GM18867 (cell line): ENCODE data around the gene ADARB2.

Experiments
- ATAC-seq: cut with Tn5 transposase; IDR thresholded peaks from one replicate; pipeline ENCODE4 v1.9.1; 2021; ENCODE audit warnings: mild to moderate bottlenecking, moderate library complexity; ENCODE audit not compliant: unreplicated experiment

ADARB2 gene

DNA sequence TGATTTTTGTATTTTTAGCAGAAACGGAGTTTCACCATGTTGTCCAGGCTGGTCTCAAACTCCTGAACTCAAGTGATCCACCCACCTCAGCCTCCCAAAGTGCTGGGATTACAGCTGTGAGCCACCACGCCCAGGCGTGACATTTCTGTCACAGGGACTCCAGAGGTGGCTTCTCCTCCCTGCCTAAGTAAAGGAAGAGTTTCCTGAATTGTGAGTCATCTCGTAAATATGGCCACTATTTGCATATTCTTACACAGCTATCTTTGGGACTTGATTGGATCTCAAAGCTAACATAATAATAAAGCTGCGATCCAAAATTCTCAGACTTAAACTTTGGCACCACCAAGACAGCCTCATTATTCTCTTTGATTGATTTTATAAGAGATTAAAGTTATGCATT lies 50.1 kb downstream of the ADARB2 start:
- ATAC-seq = no peak

DNA sequence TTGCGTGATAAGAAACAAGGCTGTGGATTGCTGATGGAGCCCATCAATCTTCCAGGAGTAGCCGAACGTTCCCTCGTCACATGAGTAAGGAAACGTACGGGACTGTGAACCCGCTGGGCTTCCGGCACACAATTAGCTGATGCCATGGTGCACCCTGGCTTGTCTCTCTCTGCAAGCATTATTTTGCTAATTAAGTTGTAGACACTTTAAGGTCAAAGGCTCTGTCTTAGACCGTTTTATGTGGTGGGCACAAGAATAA lies 50.9 kb downstream of the ADARB2 start:
- no peak for ATAC-seq

DNA sequence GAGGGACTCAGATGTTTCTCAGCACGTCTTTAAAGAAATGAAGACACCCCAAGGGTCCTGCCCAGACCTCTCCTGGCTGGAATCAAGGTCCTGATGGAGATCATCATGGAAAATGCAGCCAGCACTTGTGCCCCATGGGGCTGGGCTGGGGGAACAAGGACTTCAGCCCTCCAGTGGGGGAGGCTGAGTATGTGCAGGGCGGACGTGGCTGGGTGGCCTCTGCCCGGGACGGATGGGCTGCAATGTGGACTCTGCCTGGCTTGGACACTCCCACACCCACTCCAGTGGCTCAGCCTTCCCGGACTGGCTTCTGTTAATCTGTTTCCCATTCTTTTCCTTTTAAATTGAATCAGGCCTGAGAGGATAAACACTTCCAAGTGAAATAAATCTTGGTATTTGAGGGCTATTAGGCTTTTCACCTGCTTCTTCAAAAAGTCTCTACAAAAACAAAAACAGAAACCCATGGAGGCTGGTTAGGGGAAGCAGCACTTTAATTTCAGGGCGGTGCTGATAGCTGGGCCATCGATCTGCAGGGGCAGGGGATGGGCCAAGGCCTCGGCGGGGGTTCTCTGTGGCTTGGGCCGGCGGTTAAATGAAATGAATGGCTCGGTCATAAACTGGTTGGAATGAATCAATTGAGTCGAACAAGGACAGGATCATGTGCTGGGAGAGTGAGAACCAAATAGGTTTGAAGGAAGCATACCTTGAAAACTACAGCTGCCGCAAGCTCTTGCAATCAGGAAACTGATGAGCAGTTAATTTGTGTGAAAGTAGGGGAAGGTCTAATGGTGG lies 51.4 kb downstream of the ADARB2 start:
- no peak for ATAC-seq

DNA sequence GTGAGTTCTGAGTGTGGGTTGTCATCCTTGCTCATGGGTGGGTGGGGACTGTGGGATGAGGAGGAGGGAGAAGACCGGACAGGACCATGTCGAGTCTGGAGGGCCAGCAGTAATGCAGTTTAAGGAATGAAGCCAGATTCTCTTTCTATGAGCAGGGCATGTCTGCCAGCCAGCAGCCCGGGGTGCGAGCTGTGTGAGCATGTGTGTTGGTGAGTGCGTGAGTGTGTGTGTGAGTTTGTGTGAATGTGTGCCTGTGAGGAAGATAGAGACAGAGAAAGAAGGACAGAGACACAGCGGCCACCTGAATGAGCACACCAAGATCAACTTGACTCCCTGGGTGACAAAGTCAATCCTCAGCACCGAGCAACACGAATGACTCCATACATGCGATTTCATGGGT lies 52.3 kb downstream of the ADARB2 start:
- ATAC-seq = no peak

DNA sequence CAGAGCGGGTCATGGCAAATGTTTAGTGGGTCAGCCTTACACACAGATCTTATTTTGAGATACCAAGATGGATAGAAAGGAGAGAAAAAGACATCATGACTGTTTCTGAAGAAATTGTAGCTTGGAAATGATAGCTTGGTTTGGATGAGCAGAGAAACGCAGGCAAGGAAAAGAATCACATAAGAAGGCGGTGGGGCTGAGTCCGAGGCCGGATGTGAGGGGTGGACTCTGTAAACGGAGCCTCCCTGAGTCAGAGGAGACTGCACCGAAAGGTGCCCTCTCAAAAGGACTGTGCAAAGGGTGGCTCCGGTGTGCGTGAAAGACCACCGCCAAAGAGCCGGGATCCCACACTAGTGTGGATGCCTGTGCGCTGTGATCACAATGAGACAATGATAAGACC lies 53.7 kb downstream of the ADARB2 start:
- no peak for ATAC-seq

DNA sequence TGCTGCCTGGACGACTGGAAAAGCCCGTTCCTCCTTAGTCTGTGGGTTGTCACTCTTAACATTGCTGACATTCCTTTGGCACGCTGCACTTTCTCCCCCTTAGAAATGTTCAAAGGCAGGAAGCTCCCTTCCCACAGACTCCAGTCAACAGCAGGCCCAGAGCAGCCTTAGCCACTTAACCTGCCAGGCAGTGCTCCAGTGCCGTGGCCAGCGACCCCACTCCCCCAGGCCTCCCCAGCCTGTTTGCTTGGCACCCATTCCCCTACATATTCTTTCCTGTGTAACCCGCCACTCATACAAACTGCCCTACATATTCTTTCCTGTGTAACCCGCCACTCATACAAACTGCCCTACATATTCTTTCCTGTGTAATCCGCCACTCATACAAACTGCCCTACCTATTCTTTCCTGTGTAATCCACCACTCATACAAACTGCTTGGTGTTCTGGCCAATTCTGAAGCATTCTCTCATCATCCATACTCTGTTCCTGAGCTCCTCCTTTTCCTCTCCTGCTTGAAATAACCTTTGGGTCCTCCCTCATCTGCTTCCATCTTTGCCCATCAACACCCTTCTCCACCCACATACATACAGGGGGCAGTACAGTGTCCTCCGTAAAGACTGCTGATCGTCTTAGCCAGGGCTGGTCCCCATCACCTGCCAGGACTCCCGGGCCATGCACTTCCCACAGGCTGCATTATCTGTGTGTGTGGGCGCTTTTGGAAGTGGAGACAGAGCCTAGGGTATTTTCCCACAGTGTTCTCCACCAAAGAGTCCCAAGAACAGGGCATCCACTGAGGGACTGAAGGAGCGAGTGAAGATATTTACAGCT lies 57.3 kb downstream of the ADARB2 start:
- no peak for ATAC-seq

DNA sequence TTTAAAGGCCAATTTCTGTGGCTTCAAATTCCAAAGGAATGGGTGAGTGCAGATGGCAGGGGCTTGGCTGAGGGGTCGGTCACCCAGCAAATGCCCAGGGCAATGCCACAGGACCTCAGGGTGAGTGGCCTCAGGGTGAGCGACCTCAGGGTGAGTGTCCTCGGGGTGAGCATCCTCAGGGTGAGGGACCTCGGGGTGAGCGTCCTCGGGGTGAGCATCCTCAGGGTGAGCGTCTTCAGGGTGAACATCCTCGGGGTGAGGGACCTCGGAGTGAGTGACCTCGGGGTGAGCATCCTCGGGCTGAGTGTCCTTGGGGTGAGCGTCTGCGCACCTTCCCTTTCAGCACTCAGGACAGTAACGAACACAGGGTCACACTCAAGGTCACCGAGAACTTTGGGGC lies 59.2 kb downstream of the ADARB2 start:
- no peak for ATAC-seq

DNA sequence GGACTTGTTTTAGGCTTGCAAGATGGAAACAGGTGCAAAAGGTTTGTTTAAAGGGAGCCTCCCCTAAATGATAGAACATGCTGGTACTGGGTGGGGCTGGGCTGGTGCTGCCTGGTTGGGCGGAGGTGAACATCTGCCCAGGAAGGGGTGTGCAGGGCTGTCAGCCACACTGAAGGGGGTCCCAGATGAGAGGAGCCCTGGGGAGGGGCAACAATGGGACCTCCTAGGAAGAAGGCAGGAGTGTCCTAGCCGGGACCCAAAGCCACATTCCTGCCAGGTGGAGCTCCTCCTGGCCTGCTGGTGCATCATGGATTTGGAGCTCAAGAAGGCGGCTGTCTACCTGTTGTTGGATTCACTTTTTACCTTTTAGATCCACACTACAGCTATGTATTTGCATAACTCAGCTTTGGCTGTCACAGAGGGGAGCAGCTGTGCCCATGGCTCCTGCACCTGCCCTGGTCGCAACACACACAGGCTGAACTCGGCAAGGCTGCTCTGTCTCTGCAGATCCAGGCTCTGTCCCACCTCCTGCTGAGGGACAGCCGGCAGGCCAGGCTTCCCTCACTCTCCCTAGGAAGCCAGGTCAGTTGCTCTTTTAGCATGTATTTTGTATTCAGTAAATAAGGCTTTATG lies 59.9 kb downstream of the ADARB2 start:
- ATAC-seq = no peak

DNA sequence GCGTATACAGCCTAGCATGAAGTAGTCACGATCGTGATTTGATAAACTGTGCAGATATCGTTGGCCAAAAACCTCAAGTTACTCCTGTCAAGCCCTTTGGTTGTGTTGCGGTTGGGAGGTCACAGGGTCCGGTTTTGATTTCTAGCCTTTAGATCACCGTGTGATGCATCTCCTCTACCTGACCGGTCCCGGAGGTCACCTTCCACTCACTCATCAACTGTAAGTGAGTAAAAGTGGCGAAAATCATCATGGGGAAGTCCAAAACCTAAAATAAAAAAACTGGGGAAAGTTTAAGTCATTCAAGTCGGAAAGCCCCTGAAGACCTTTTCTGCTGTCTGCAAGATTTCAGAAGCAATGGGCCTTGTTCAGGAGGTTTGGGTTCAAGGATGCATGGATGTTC lies 62.8 kb downstream of the ADARB2 start:
- ATAC-seq = peak; percentile 55

DNA sequence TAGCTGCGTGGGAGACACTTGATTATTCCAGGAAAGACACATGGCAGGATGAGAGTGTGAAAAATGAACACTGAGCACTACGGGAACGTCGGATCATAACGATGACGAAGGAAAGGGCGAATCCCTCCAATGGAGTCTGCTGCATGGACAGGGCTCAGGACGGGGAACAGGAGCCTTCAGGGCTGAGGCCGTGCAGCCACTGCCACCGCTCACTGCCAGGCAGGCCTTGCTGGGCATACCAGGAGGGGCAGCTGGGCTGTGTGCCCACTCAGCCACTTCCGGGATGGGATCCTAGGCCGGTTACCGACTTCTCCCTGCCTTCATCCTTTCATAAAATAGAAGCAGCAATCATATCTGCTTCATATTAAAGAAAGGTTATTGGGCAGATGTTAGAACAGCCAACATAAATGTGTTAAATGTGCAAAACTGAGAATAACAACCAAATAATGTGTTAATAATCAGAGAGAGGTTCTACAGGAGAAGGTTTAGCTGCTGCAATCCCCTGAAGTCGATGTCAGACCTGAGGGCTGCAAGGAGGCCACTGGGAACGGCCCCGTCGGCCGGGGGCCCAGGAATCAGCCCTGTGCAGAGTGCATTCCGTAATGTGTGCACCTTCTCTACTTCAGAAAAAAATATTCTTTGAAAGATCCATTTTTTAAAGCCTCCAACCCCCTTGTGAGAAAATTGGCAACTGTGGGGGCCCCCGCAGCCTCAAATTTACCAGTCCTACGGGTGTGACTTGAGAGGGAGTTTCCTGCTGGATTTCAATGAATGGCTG lies 63.6 kb downstream of the ADARB2 start:
- ATAC-seq = no peak

DNA sequence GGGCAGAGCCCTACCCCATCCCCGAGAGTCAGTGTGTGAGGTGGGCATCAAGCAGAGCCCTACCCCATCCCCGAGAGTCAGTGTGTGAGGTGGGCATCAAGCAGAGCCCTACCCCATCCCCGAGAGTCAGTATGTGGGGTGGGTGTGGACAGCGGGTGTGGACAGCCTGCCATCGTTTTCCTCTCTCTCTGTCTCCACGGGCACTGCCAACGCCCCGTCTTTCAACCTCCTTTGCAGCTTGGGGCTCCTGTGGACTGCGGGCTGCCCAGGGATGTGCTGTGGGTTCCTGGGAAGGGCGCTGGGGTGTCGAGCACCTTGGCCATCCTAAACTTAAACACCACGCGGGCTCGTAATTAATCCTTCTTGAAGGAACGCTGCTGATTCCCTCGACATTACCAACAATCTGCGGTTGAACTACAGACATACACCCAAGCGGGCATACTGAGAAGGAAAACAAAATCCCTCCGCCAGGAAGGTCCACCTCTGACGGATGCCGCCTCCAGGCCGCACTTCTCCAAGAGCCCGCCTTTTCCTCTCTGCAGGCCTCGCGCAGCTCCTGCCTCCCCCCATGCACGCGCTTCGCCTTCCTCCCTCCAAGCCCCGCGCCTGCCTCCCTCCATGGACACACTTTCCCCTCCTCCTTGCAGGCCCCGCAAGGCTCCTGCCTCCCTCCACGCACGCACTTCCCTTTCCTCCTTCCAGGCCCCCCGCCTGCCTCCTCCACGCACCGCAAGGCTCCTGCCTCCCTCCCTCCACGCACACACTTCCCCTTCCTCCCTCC lies 65.1 kb downstream of the ADARB2 start:
- no peak for ATAC-seq

DNA sequence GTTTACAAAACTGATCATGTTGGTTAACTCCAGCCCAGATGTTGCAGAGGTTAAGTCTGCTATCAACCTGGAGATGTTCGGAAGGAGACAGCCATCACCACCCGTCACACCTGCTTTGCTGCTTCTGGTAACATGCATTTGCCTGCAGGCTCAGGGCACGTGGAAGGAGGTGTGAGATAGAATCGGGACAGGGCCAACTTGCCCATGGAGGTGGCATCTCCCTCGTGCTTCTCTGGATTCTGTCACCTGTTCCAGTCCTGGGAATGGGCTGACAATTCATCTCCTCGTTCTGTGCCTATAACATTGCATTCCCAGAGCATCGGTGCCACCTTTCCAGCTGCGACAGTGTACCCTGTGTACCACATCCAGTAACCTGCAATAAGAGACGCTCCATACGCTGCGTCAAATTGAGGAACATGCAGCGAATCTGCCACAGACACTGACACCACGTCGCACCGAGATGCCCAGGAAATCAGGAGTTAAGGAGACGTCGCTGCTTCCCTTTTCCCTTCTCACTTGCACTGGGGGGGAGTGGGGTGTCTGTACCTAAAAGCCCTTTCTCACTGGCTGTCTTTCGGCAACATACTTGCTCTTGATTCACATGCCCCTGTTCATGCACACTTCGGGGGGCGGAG lies 65.8 kb downstream of the ADARB2 start:
- ATAC-seq = no peak

DNA sequence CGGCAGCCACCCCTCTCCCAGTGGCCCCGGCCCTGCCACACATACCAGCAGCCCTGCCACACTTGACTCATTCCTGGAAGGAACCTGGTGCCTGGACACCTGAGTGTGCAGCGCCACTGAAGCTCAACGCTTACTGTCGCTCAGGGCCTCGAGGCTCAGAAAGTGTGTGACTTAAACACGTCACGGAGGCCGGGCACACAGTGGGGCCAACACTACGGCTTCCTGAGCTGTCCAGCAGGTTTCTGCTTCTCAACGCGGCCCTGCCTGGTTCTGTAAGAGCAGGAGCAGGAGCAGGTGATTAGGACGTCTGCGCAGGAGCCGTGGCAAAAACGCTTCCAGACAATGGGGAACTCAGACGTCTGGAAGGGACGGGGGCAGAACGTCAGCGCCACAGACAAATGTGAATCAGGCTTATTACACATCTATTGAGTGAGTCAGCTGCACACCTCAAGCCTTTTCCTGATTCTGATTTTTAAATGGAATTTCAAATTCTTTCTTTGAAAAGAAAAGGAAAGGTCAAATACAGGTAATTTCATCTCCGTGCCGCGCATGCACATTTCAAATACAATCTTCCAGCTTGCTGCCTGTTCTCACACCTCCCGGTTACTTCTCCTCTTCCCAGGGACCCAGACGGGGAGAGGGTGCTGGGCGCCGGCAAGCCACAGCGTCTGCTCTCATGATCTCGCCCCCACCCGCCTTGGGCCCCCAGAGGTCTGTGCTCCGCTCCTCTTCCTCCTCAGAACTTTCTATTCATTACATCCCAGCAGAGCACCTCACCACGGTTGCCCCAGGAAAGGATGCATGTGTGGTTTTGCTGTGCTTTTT lies 66.6 kb downstream of the ADARB2 start:
- no peak for ATAC-seq

DNA sequence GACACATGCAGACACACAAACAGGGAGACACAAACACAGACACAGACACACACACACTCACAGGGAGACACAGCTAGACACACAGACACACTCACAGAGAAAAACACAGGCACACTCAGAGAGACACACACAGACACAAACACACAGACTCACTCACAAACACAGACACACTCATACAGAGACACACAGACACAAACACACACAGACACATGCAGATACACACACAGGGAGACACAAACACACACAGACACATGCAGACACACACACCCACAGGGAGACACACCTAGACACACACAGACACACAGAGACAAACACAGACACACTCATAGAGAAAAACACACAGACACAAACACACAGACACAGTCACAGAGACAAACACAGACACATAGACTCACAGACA lies 67.9 kb downstream of the ADARB2 start:
- ATAC-seq = no peak

DNA sequence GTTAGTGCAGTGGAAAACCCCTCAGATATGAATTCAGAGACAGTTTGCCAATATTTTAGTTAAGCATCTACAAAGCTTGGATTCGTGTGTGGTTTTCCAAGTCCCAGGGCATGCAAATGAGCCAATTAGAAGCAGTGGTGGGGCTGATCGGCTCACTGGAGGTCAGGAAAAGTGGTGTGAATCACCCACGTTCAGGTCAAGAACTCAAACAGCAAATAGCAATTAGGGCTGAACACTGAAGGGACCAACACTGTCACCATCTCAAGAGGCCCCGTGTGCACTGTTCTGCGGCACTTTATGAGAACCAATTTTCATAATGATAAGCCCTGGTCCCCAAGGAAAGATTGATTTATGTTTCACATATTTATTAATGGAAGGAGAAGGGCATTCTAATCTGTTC lies 68.9 kb downstream of the ADARB2 start:
- no peak for ATAC-seq

DNA sequence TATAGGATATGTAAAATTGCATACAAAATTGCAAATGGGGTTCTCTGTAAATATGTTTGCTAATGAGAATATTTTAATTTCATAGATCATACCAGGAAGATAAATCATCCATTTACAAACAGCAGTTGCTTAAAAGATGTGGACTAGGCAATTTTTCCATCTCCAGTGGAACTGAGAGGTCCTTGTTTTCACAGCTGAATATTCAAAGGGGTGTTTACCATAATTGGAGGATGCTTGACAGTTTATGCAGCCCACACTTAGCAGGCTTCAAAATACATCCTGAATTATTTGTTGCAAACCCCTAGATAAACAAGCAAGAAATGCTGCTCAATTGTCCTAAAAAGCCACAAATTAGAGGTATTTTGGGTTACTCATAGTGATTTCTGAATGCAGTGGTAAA lies 69.9 kb downstream of the ADARB2 start:
- no peak for ATAC-seq

DNA sequence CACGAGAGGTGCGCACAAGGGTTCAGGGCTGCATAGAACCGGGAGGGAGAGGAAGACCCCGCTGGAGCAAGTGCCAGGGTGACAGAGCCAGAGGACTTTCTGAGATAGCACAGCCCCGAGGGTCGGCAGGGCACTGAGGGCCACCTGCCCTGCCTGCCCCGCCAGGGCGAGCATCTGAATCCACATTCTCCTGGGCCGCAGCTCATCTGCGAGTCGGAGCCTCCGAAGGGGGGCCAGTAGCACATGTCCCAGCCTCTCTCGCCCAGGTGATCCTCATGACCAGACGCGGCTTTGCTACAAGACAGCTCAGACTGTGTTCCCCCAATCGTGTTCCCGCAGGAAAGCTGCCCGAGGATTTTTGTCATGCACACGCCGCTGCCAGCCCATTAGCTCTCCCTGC lies 71.2 kb downstream of the ADARB2 start:
- ATAC-seq = no peak

DNA sequence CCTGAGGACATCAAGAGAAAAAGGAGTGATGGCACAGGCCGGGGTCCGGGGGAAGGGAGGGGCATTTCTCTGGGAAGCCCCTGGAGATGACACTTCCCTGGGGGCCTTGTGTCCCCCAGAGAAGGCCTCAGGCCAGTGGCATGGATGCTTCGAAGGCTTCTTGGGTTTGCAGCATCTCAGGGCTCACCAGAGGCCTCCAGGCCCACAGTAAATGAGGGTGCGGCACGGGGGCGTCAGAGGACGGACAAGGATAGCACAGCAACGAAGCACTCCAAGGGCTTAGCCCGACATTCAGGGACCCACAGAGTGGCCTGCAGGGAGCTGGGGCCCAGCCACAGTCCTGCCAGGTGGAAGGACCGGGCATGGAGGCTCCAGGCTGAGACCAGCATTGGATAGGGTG lies 71.6 kb downstream of the ADARB2 start:
- no peak for ATAC-seq

DNA sequence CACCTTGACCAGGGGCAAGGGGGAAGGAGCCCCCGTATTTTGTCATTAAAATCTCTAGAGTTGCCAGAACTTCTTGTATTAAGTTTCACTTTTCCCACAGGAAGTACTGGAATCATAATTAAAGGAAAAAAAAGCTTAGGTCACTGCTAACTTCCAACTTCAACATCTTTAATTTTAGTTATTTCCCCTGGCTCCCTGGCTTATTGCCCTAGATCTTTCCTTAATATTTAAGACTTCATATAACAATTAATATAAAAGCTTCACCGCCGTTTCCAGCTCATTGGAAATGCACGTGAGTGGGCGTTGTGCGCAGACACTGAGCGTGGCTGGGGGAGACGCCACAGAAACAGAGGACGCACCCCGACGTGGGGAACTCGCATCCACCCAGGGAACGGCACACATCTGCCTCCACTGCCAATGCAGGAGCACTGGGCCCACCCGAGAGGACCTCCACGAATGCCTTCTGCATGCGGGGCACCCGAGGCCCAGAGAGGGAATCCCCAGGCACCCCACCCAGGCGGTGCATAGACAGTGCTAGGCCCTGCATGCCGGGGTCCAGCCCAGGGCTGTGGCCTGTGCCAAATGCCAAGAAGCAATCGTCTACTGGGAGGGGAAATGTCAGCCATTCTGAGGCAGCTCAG lies 72.2 kb downstream of the ADARB2 start:
- ATAC-seq = no peak
